Stomach smooth muscle (tissue), 2 donors: ENCODE measurements around the gene EGFLAM.

Experiments used
- H3K27ac ChIP-seq: one replicate; pipeline ENCODE4 v1.7.0; 2013; ENCODE audit warnings: mild to moderate bottlenecking, low read length, inconsistent platforms
- H3K27me3 ChIP-seq, 2 donors: one replicate each; pipeline ENCODE4 v1.7.0; 2013; ENCODE audit warnings: low read length in 2 of 2; ENCODE audit not compliant: insufficient read depth in 2 of 2, control insufficient read depth in 1 of 2
- H3K36me3 ChIP-seq, 2 donors: one replicate each; pipeline ENCODE4 v1.7.0; 2013; ENCODE audit warnings: low read length in 2 of 2; ENCODE audit not compliant: control insufficient read depth in 2 of 2, insufficient read depth in 2 of 2
- H3K4me1 ChIP-seq: one replicate; pipeline ENCODE4 v1.7.0; 2013; ENCODE audit warnings: low read length; ENCODE audit not compliant: control insufficient read depth, insufficient read depth
- H3K4me3 ChIP-seq, 2 donors: one replicate each; pipeline ENCODE4 v1.7.0; 2013; ENCODE audit warnings: low read length in 2 of 2
- H3K9ac ChIP-seq, 2 donors: one replicate each; pipeline ENCODE4 v1.7.0; 2013; ENCODE audit warnings: low read length in 2 of 2, mild to moderate bottlenecking in 1 of 2
- H3K9me3 ChIP-seq, 2 donors: one replicate each; pipeline ENCODE4 v1.7.0; 2013; ENCODE audit warnings: low read length in 2 of 2; ENCODE audit not compliant: control insufficient read depth in 2 of 2
- donor health status: healthy.
- donor health status: Pancreatic carcinoma.

The EGFLAM gene

GRCh38 chr5:38245307-38245706 is 13.1 kb upstream of the EGFLAM start:
- Histone ChIP-seq H3K27me3 (peaks cover 0 to 3% of the 10 kb centered on the region in 2 donors), H3K4me3 (no peak overlapping the region), H3K4me1 (no peaks in the 10 kb centered on the region), H3K9me3 (no peaks in the 10 kb centered on the region), H3K27ac (no peak overlapping the region), H3K36me3 (no peaks in the 10 kb centered on the region), H3K9ac (no peak overlapping the region)

- H3K9me3 ChIP-seq: no peaks in the 10 kb centered on the region
- no peak overlapping the region for H3K9ac ChIP-seq
Measured at GRCh38 chr5:38249301-38249700, 9.1 kb upstream of the EGFLAM start.

GRCh38 chr5:38249812-38250211 is 8.5 kb upstream of the EGFLAM start:
- H3K36me3 ChIP-seq: no peaks in the 10 kb centered on the region
- no peaks in the 10 kb centered on the region for H3K4me1 ChIP-seq
- H3K27me3 ChIP-seq: peaks cover 0 to 5% of the 10 kb centered on the region in 2 donors
- no peaks in the 10 kb centered on the region for H3K9me3 ChIP-seq
- no peak overlapping the region for H3K27ac ChIP-seq
- H3K4me3 ChIP-seq: no peak overlapping the region
- H3K9ac ChIP-seq: no peak overlapping the region

More at GRCh38 chr5:38249301-38249700, 9.1 kb upstream of the EGFLAM start:
- H3K4me3 ChIP-seq: no peak overlapping the region
- H3K36me3 ChIP-seq: no peaks in the 10 kb centered on the region
- peaks cover 0 to 5% of the 10 kb centered on the region in 2 donors for H3K27me3 ChIP-seq
- H3K27ac ChIP-seq: no peak overlapping the region
- no peaks in the 10 kb centered on the region for H3K4me1 ChIP-seq

- Histone ChIP-seq H3K36me3 (no peaks in the 10 kb centered on the region), H3K9ac (no peak overlapping the region), H3K27me3 (peaks cover 3 to 5% of the 10 kb centered on the region in 2 donors), H3K27ac (no peak overlapping the region), H3K9me3 (no peaks in the 10 kb centered on the region), H3K4me1 (no peaks in the 10 kb centered on the region), H3K4me3 (no peak overlapping the region)
Measured at GRCh38 chr5:38250763-38251448, 7.5 kb upstream of the EGFLAM start.

GRCh38 chr5:38253759-38254158 is 4.6 kb upstream of the EGFLAM start:
- Histone ChIP-seq H3K9me3 (no peaks in the 10 kb centered on the region), H3K36me3 (no peaks in the 10 kb centered on the region), H3K27me3 (peaks cover 21 to 31% of the 10 kb centered on the region in 2 donors), H3K4me1 (peaks cover 17% of the 10 kb centered on the region), H3K9ac (no peak overlapping the region), H3K27ac (no peak overlapping the region), H3K4me3 (no peak overlapping the region)

- peaks cover 25 to 32% of the 10 kb centered on the region in 2 donors for H3K27me3 ChIP-seq
- H3K36me3 ChIP-seq: no peaks in the 10 kb centered on the region
- peak overlapping the region; percentile 64 to 70 for H3K4me3 ChIP-seq
- H3K4me1 ChIP-seq: peaks cover 17% of the 10 kb centered on the region
- H3K9ac ChIP-seq: no peak overlapping the region
- H3K27ac ChIP-seq: no peak overlapping the region
- H3K9me3 ChIP-seq: no peaks in the 10 kb centered on the region
Measured at GRCh38 chr5:38257308-38258041, 884 bp upstream of the EGFLAM start.

GRCh38 chr5:38258042-38258318 is 379 bp upstream of the EGFLAM start:
- no peaks in the 10 kb centered on the region for H3K9me3 ChIP-seq
- peak overlapping the region; percentile 64 to 70 for H3K4me3 ChIP-seq
- H3K27me3 ChIP-seq: peaks cover 23 to 32% of the 10 kb centered on the region in 2 donors
- no peaks in the 10 kb centered on the region for H3K36me3 ChIP-seq
- peaks cover 17% of the 10 kb centered on the region for H3K4me1 ChIP-seq
- H3K27ac ChIP-seq: no peak overlapping the region
- no peak overlapping the region for H3K9ac ChIP-seq

GRCh38 chr5:38259062-38259808 is 876 bp downstream of the EGFLAM start:
- Histone ChIP-seq H3K36me3 (no peaks in the 10 kb centered on the region), H3K4me1 (peaks cover 17% of the 10 kb centered on the region), H3K27me3 (peaks cover 25 to 32% of the 10 kb centered on the region in 2 donors), H3K9ac (no peak overlapping the region), H3K4me3 (peak overlapping the region; percentile 64 to 70), H3K9me3 (no peaks in the 10 kb centered on the region), H3K27ac (no peak overlapping the region)

GRCh38 chr5:38259809-38260160 is 1.4 kb downstream of the EGFLAM start:
- Histone ChIP-seq H3K4me1 (peaks cover 17% of the 10 kb centered on the region), H3K9ac (no peak overlapping the region), H3K4me3 (no peak overlapping the region), H3K27me3 (peaks cover 28 to 35% of the 10 kb centered on the region in 2 donors), H3K9me3 (no peaks in the 10 kb centered on the region), H3K27ac (no peak overlapping the region), H3K36me3 (no peaks in the 10 kb centered on the region)

- Histone ChIP-seq H3K4me3 (no peak overlapping the region), H3K27me3 (peaks cover 13 to 14% of the 10 kb centered on the region in 2 donors), H3K4me1 (no peaks in the 10 kb centered on the region), H3K9me3 (no peaks in the 10 kb centered on the region), H3K27ac (no peak overlapping the region), H3K9ac (no peak overlapping the region), H3K36me3 (no peaks in the 10 kb centered on the region)
Measured at GRCh38 chr5:38263983-38264382, 5.6 kb downstream of the EGFLAM start.
